Measurements from ENCODE around the gene PRSS2. TPM values are rescaled to one million over a fixed set of nuclear protein-coding genes. Genes with fewer than 3 reads are reported as not detected.
"Not testable (repeated sequence)": the region's sequence is repeated elsewhere in the genome, so short reads cannot be mapped to it uniquely, and the experiment has no call there.

PRSS2 gene
- total RNA-seq, 4 donors from 2014 or later = not detected

DNA sequence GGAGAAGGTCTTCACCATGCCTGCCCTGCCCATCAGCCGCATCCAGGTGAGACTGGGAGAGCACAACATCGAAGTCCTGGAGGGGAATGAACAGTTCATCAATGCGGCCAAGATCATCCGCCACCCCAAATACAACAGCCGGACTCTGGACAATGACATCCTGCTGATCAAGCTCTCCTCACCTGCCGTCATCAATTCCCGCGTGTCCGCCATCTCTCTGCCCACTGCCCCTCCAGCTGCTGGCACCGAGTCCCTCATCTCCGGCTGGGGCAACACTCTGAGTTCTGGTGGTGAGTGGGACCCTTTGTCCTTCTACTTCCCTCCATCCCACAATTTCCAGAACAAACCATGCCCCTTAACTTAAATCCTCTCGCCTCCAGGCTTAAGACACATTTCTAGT, 2.5 kb downstream of the PRSS2 start:
- Histone ChIP-seq H3K9me3 (no peaks in the 10 kb centered on the region), H3K4me1 (no peaks in the 10 kb centered on the region), H3K27me3 (no peaks in the 10 kb centered on the region), H3K4me3 (no peak overlapping the region), H3K27ac (no peak overlapping the region), H3K36me3 (no peaks in the 10 kb centered on the region)
- intact Hi-C loops (cut with DNase I; ENCODE audit: low total_unique reads) = no loop called here
- in situ Hi-C loops (cut with MboI; ENCODE audit: low pct_ligation_motif_present in 1 of 4, low pct_unique_long_range_greater_than_20kb in 1 of 4, low sequenced_read_pairs in 3 of 4) = loop anchor here in 2 of 4 donors (10.0 kb wide), 2 partner anchors 138 to 148 kb away; no protein-coding TSS in a partner anchor
- TF ChIP-seq, protein P1, sequence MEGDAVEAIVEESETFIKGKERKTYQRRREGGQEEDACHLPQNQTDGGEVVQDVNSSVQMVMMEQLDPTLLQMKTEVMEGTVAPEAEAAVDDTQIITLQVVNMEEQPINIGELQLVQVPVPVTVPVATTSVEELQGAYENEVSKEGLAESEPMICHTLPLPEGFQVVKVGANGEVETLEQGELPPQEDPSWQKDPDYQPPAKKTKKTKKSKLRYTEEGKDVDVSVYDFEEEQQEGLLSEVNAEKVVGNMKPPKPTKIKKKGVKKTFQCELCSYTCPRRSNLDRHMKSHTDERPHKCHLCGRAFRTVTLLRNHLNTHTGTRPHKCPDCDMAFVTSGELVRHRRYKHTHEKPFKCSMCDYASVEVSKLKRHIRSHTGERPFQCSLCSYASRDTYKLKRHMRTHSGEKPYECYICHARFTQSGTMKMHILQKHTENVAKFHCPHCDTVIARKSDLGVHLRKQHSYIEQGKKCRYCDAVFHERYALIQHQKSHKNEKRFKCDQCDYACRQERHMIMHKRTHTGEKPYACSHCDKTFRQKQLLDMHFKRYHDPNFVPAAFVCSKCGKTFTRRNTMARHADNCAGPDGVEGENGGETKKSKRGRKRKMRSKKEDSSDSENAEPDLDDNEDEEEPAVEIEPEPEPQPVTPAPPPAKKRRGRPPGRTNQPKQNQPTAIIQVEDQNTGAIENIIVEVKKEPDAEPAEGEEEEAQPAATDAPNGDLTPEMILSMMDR (IDR thresholded peaks at IDR 0.05) = no peak
- TF ChIP-seq EP300 (IDR thresholded peaks at IDR 0.05; ENCODE audit: low read depth) (no peak), POLR2A (IDR thresholded peaks at IDR 0.05) (no peak), POLR2AphosphoS5 (IDR thresholded peaks at IDR 0.05) (no peak)
- 86 to 94% methylated on average over 4 to 12 of the region's 12 CpGs for WGBS, 2 donors (ENCODE audit: low coverage in 1 of 2)
- no peak for DNase-seq

DNA sequence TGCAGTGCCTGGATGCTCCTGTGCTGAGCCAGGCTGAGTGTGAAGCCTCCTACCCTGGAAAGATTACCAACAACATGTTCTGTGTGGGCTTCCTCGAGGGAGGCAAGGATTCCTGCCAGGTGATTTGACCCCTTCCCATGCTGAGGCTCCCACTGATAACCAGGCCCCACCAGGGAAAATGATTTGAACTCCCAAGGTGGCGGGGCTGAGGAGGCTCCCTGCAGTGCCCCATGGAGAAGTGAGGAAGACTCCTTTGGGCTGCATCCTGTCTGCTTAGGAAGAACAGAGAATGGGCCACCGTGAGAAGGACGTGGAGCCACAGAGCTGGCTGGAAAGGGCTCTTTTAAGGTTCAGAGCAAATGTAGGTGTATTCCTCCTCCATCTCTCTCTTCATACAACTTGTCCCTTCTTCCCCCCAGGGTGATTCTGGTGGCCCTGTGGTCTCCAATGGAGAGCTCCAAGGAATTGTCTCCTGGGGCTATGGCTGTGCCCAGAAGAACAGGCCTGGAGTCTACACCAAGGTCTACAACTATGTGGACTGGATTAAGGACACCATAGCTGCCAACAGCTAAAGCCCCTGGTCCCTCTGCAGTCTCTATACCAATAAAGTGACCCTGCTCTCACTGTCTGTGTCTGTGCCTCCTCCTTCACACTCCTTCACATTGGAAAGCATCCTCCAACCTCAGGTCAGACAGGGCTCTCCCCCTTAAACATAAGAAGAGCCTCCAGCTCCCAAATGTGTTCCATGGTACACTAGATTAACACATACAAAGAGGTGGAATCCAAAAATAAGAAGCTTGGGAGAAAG, 3.4 kb downstream of the PRSS2 start:
- 65% methylated on average over 4 of the region's 4 CpGs; no CpG with 5 or more reads in 1 of the 2 donors for WGBS, 2 donors (ENCODE audit: low coverage in 1 of 2)
- intact Hi-C loops (cut with DNase I; ENCODE audit: low total_unique reads) = no loop called here
- TF ChIP-seq POLR2AphosphoS5 (IDR thresholded peaks at IDR 0.05) (no peak), EP300 (IDR thresholded peaks at IDR 0.05; ENCODE audit: low read depth) (no peak), POLR2A (IDR thresholded peaks at IDR 0.05) (no peak)
- TF ChIP-seq, protein P1 (IDR thresholded peaks at IDR 0.05) = no peak
- H3K27ac ChIP-seq = no peak overlapping the region
- no peak for DNase-seq
- in situ Hi-C loops (cut with MboI; ENCODE audit: low pct_ligation_motif_present in 1 of 4, low pct_unique_long_range_greater_than_20kb in 1 of 4, low sequenced_read_pairs in 3 of 4) = loop anchor here in 2 of 4 donors (10.0 kb wide), 2 partner anchors 139 to 149 kb away; no protein-coding TSS in a partner anchor
- H3K36me3 ChIP-seq = no peaks in the 10 kb centered on the region
- no peak overlapping the region for H3K4me3 ChIP-seq
- H3K4me1 ChIP-seq = no peaks in the 10 kb centered on the region
- H3K27me3 ChIP-seq = no peaks in the 10 kb centered on the region
- H3K9me3 ChIP-seq = no peaks in the 10 kb centered on the region

DNA sequence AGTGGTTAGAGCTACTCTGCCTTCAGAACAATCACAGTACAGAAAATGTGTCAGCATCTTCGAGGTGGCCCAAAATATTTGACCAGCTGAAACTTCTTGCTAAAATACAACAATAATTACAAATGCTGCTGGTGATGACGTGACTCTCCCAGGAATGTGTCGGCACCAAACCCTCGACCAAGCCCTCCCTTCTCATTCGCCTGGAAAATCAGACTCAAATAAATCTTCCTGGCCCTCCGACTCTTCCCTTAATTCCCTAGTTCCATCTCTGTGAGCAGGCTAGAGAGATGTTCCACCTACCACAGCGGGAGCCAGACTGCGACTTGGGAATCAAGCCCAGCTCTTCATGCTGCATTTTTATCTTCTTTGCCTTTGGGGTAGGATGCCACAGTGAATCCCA, 4.1 kb downstream of the PRSS2 start:
- H3K27ac ChIP-seq = no peak overlapping the region
- in situ Hi-C loops (cut with MboI; ENCODE audit: low pct_ligation_motif_present in 1 of 4, low pct_unique_long_range_greater_than_20kb in 1 of 4, low sequenced_read_pairs in 3 of 4) (loop anchor here in 3 of 4 donors (10.0 to 25.0 kb wide), 3 partner anchors 138 to 150 kb away; no protein-coding TSS in a partner anchor), intact Hi-C loops (cut with DNase I; ENCODE audit: low total_unique reads) (no loop called here)
- WGBS, 2 donors (ENCODE audit: low coverage in 1 of 2) = 51 to 76% methylated on average over 4 to 8 of the region's 8 CpGs
- H3K27me3 ChIP-seq = no peaks in the 10 kb centered on the region
- no peaks in the 10 kb centered on the region for H3K9me3 ChIP-seq
- no peak for DNase-seq
- TF ChIP-seq EP300 (IDR thresholded peaks at IDR 0.05; ENCODE audit: low read depth) (no peak), POLR2AphosphoS5 (IDR thresholded peaks at IDR 0.05) (no peak), POLR2A (IDR thresholded peaks at IDR 0.05) (no peak)
- TF ChIP-seq, protein P1 (IDR thresholded peaks at IDR 0.05) = no peak
- no peak overlapping the region for H3K4me3 ChIP-seq
- H3K36me3 ChIP-seq = no peaks in the 10 kb centered on the region
- H3K4me1 ChIP-seq = no peaks in the 10 kb centered on the region

DNA sequence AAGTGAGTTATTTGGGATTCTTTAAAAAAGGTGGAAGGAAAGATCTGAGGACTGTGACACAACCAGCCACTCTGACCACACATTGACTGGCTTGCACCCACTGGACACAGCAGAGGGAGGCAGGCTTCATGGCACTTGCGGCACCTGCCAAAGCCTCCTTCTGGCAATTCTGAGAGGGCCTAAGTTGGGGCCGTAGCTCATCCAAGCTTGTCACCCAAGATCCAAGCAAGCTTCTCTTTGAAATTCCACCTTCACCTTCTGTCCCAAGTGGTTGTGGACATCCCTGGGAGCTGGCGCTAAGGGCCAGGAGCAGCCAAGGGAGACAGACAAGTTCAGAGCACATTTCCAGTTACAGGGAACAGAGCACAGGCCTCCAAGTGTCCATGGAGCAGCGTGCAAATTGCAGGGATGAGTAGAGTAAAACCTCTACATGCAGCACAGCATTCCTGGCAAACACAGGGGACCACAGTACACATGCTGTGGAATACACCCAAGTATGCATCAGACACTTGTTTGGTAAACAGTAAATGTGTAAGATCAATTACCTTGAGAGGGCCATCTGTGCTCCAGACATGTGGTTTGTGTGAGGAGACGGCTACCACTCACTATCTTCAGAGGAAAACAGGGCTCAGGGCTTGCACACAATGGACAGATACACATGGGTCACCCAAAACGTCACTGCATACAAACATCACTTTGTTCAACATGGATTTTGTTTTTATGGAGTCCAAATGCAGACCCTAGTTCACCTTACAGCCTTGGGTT, 4.8 kb downstream of the PRSS2 start:
- H3K4me1 ChIP-seq; H3K36me3 ChIP-seq; intact Hi-C loops (cut with DNase I; ENCODE audit: low total_unique reads); H3K27me3 ChIP-seq; H3K27ac ChIP-seq; H3K4me3 ChIP-seq; DNase-seq; H3K9me3 ChIP-seq: not testable (repeated sequence)
- 85 to 93% methylated on average over 3 to 6 of the region's 6 CpGs for WGBS, 2 donors (ENCODE audit: low coverage in 1 of 2)
- in situ Hi-C loops (cut with MboI; ENCODE audit: low pct_ligation_motif_present in 1 of 4, low pct_unique_long_range_greater_than_20kb in 1 of 4, low sequenced_read_pairs in 3 of 4) = loop anchor here in 3 of 4 donors (10.0 to 25.0 kb wide), 3 partner anchors 138 to 151 kb away; no protein-coding TSS in a partner anchor

Measured in transverse colon (tissue), 4 donors.